HTR-8/SVneo (cell line): ENCODE data around the gene SLC34A3.

Experiments used
- DNase-seq: peaks from one replicate; pipeline ENCODE4 v3.0.0; 2011; ENCODE audit warnings: low spot score, mixed read lengths; ENCODE audit not compliant: insufficient read length
- FAIRE-seq: peaks from 2 replicates; lab custom pipeline; 2011; peaks lifted over from hg19 to GRCh38; lab: Jason Lieb, UNC

SLC34A3 gene

GRCh38 chr9:137272241-137273094, 41.8 kb downstream of the SLC34A3 start:
- no peak for FAIRE-seq
- no peak for DNase-seq

- DNase-seq: no peak
- FAIRE-seq: no peak
These were observed 42.4 kb downstream of the SLC34A3 start for GRCh38 chr9:137273095-137273490.

GRCh38 chr9:137273611-137274320, 43.1 kb downstream of the SLC34A3 start:
- no peak for FAIRE-seq
- no peak for DNase-seq

- DNase-seq: no peak
- FAIRE-seq: no peak
These were observed 44.5 kb downstream of the SLC34A3 start for GRCh38 chr9:137275203-137275587.

- DNase-seq: no peak
- FAIRE-seq: no peak
These were observed 45.1 kb downstream of the SLC34A3 start for GRCh38 chr9:137275588-137276472.

- DNase-seq: no peak
- FAIRE-seq: no peak
These were observed 46.0 kb downstream of the SLC34A3 start for GRCh38 chr9:137276473-137277328.

GRCh38 chr9:137277329-137278041, 46.8 kb downstream of the SLC34A3 start, which contains the start of gene TOR4A:
Gene TOR4A (plus strand): TSS chr9:137277726. CDS start chr9:137278690, 964 bp downstream.
- DNase-seq (peak; percentile 92), FAIRE-seq (no peak)

GRCh38 chr9:137278061-137278701, 47.5 kb downstream of the SLC34A3 start:
- no peak for FAIRE-seq
- DNase-seq: no peak

- DNase-seq (no peak), FAIRE-seq (no peak)
These were observed 48.3 kb downstream of the SLC34A3 start for GRCh38 chr9:137278721-137279711.

- DNase-seq: no peak
- FAIRE-seq: no peak
These were observed 49.2 kb downstream of the SLC34A3 start for GRCh38 chr9:137279741-137280473.

- no peak for DNase-seq
- FAIRE-seq: no peak
These were observed 50.0 kb downstream of the SLC34A3 start for GRCh38 chr9:137280474-137281344.

- FAIRE-seq (no peak), DNase-seq (no peak)
These were observed 50.8 kb downstream of the SLC34A3 start for GRCh38 chr9:137281345-137282116.
